HG03354 (cell line): ENCODE results near the gene MRGPRX4.
"Not testable (repeated sequence)": the region's sequence is repeated elsewhere in the genome, so short reads cannot be mapped to it uniquely, and the experiment has no call there.

Source experiments
- ATAC-seq: cut with Tn5 transposase; IDR thresholded peaks from one replicate; pipeline ENCODE4 v1.9.1; 2021; ENCODE audit warnings: mild to moderate bottlenecking; ENCODE audit not compliant: unreplicated experiment, poor library complexity, severe bottlenecking

MRGPRX4 gene

GRCh38 chr11:18172666-18173065 is at the start of gene MRGPRX4:
TSS of gene MRGPRX4 (plus strand) at chr11:18172837. CDS start at chr11:18173257, 420 bp downstream.
- ATAC-seq: no peak

- not testable (repeated sequence) for ATAC-seq
Measured at GRCh38 chr11:18131115-18131514, 41.5 kb upstream of the MRGPRX4 start.

GRCh38 chr11:18132341-18132740 is 40.3 kb upstream of the MRGPRX4 start, which contains the start of gene MRGPRX3:
TSS of gene MRGPRX3 (plus strand) at chr11:18132571. CDS start at chr11:18137203, 4,632 bp downstream.
- ATAC-seq: no peak

- ATAC-seq: no peak
Measured at GRCh38 chr11:18135308-18135707, 37.3 kb upstream of the MRGPRX4 start.

- no peak for ATAC-seq
Measured at GRCh38 chr11:18137186-18137800, 35.3 kb upstream of the MRGPRX4 start.

- ATAC-seq: no peak
Measured at GRCh38 chr11:18140145-18140544, 32.5 kb upstream of the MRGPRX4 start.

- ATAC-seq: no peak
Measured at GRCh38 chr11:18144243-18144642, 28.4 kb upstream of the MRGPRX4 start.

- ATAC-seq: no peak
Measured at GRCh38 chr11:18145025-18145424, 27.6 kb upstream of the MRGPRX4 start.

- no peak for ATAC-seq
Measured at GRCh38 chr11:18145837-18146236, 26.8 kb upstream of the MRGPRX4 start.

GRCh38 chr11:18151581-18151980 is 21.1 kb upstream of the MRGPRX4 start:
- no peak for ATAC-seq

GRCh38 chr11:18168372-18168771 is 4.3 kb upstream of the MRGPRX4 start:
- ATAC-seq: no peak

GRCh38 chr11:18171377-18172000 is 1.1 kb upstream of the MRGPRX4 start:
- no peak for ATAC-seq

- ATAC-seq: no peak
Measured at GRCh38 chr11:18173225-18173866, 709 bp downstream of the MRGPRX4 start.

- ATAC-seq: no peak
Measured at GRCh38 chr11:18188796-18189195, 16.2 kb downstream of the MRGPRX4 start.

- ATAC-seq: not testable (repeated sequence)
Measured at GRCh38 chr11:18189476-18190245, 17.0 kb downstream of the MRGPRX4 start.

GRCh38 chr11:18191376-18191775 is 18.7 kb downstream of the MRGPRX4 start:
- ATAC-seq: no peak

GRCh38 chr11:18193010-18193409 is 20.4 kb downstream of the MRGPRX4 start:
- peak; percentile 70 for ATAC-seq

- no peak for ATAC-seq
Measured at GRCh38 chr11:18196532-18196931, 23.9 kb downstream of the MRGPRX4 start.

- ATAC-seq: not testable (repeated sequence)
Measured at GRCh38 chr11:18197738-18198137, 25.1 kb downstream of the MRGPRX4 start.

- ATAC-seq: peak; percentile 49
Measured at GRCh38 chr11:18203723-18204122, 31.1 kb downstream of the MRGPRX4 start.
